Measurements from ENCODE around the gene AS3MT. TPM values are rescaled to one million over a fixed set of nuclear protein-coding genes. Genes with fewer than 3 reads are reported as not detected.
"Not testable (repeated sequence)": the region's sequence is repeated elsewhere in the genome, so short reads cannot be mapped to it uniquely, and the experiment has no call there.

The AS3MT gene
- total and polyA plus RNA-seq, 8 donors = 0.43 to 7.6 (median 3.9) TPM; not detected in 1

DNA sequence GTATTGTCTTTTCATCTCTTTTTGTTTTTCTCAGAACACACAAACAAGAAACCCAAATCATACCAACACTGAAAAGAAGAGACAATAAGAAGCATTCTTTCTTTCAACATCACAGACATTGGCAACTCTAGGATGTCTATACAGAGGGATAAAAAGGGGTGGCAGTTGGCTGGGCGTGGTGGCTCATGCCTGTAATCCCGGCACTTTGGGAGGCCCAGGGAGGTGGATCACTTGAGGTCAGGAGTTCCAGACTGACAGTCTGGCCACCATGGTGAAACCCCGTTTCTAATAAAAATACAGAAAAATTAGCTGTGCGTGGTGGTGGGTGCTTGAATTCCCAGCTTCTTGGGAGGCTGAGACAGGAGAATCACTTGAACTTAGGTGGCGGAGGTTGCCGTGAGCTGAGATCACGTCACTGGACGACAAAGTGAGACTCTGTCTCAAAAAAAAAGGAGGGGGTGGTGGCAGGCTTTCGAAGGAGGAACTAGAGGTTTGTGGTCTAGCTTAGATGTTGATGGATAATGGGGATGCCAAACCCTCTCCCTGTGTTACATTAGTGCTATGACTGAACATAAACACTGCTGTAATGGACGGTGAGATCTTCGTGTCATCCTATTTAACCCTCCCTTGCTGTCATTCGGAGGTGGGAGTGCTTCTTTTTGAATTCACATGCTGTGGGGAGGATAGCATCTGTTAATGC, 58.2 kb downstream of the AS3MT start:
- no peaks in the 10 kb centered on the region for H3K27me3 ChIP-seq
- TF ChIP-seq POLR2AphosphoS5 (IDR thresholded peaks at IDR 0.05) (no peak), EP300 (IDR thresholded peaks at IDR 0.05) (no peak), CTCF (IDR thresholded peaks at IDR 0.05) (no peak), POLR2A (IDR thresholded peaks at IDR 0.05) (no peak)
- H3K36me3 ChIP-seq = peaks cover 0 to 18% (median 10%) of the 10 kb centered on the region in 4 donors
- intact Hi-C loops (cut with DNase I; ENCODE audit: low total_unique reads) = no loop called here
- H3K4me1 ChIP-seq = peaks cover 0 to 20% (median 12%) of the 10 kb centered on the region in 4 donors
- no peak for DNase-seq
- H3K27ac ChIP-seq = no peak overlapping the region
- H3K4me3 ChIP-seq = no peak overlapping the region
- WGBS, 5 donors = 80 to 91% (median 86%) methylated on average over 12 of the region's 12 CpGs
- H3K9me3 ChIP-seq = no peaks in the 10 kb centered on the region

DNA sequence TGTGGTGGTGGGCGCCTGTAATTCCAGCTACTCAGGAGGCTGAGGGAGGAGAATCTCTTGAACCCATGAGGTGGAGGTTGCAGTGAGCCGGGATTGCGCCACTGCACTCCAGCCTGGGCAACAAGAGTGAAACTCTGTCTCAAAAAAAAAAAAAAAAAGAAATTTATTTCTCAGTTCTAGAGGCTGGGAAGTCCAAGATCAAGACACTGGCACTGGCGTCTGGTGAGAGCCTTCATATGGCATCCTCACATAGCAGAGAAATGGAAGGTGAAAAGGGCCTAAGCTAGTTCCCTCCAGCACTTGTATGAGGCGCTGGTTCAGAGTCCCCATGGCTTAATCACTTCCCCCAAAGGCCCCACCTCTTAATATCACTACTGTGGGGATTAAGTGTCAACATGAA, 59.2 kb downstream of the AS3MT start:
- H3K27me3 ChIP-seq; H3K27ac ChIP-seq; intact Hi-C loops (cut with DNase I; ENCODE audit: low total_unique reads); H3K4me3 ChIP-seq; DNase-seq; H3K9me3 ChIP-seq: not testable (repeated sequence)
- peaks cover 0 to 18% (median 10%) of the 10 kb centered on the region in 4 donors for H3K36me3 ChIP-seq
- WGBS, 5 donors = 93 to 99% (median 98%) methylated on average over 5 of the region's 5 CpGs
- H3K4me1 ChIP-seq = peaks cover 0 to 11% (median 6%) of the 10 kb centered on the region in 4 donors

GRCh38 chr10:102930720-102931119, 61.5 kb downstream of the AS3MT start:
- WGBS, 5 donors = 92 to 97% (median 96%) methylated on average over 2 of the region's 2 CpGs
- no peaks in the 10 kb centered on the region for H3K27me3 ChIP-seq
- no peak for DNase-seq
- no peaks in the 10 kb centered on the region for H3K9me3 ChIP-seq
- intact Hi-C loops (cut with DNase I; ENCODE audit: low total_unique reads) = no loop called here
- TF ChIP-seq EP300 (IDR thresholded peaks at IDR 0.05) = no peak
- no peak for TF ChIP-seq POLR2AphosphoS5 (IDR thresholded peaks at IDR 0.05)
- TF ChIP-seq CTCF (IDR thresholded peaks at IDR 0.05) = no peak
- no peak for TF ChIP-seq POLR2A (IDR thresholded peaks at IDR 0.05)
- H3K4me3 ChIP-seq = no peak overlapping the region
- H3K36me3 ChIP-seq = peaks cover 0 to 18% (median 10%) of the 10 kb centered on the region in 4 donors
- H3K4me1 ChIP-seq = no peaks in the 10 kb centered on the region
- H3K27ac ChIP-seq = no peak overlapping the region

DNA sequence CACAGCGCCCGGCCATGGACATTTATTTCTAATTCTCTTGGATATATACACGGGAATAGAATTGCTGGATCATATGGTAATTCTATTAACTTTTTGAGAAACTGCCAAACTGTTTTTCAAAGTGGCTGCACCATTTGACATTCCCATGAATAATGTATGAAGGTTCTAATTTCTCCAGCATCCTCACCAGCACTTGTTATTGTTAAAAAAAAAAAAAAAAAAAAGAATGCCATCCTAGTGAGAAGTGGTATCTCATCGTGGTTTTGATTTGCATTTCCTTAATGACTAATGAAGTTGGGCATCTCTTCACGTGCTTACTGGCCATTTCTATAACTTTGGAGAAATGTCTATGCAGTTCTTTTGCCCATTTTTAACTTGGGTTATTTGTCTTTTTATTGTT, 62.4 kb downstream of the AS3MT start:
- WGBS, 5 donors = 89 to 92% (median 90%) methylated on average over 5 of the region's 5 CpGs
- TF ChIP-seq EP300 (IDR thresholded peaks at IDR 0.05) (no peak), CTCF (IDR thresholded peaks at IDR 0.05) (no peak), POLR2AphosphoS5 (IDR thresholded peaks at IDR 0.05) (no peak), POLR2A (IDR thresholded peaks at IDR 0.05) (no peak)
- no peak for DNase-seq
- Histone ChIP-seq H3K27me3 (no peaks in the 10 kb centered on the region), H3K27ac (no peak overlapping the region), H3K9me3 (no peaks in the 10 kb centered on the region), H3K4me1 (peaks cover 0 to 4% (median 0%) of the 10 kb centered on the region in 4 donors), H3K36me3 (peaks cover 0 to 18% (median 10%) of the 10 kb centered on the region in 4 donors), H3K4me3 (no peak overlapping the region)
- intact Hi-C loops (cut with DNase I; ENCODE audit: low total_unique reads) = no loop called here

DNA sequence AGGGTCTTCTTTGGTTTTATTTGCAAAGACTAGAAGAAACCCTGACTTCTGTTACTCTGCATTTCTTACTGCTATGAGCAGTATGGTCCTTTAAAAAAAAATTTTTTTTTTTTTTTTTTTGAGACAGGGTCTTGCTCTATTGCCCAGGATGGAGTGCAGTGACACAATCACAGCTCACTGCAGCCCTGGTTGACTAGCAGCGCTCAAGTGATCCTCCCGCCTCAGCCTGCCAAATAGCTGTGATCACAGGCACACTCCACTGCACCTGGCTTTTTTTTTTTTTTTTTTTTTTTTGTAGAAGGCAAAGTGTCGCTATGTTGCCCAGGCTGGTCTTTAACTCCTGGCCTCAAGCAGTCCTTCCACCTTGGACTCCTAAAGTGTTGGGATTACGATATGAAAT, 66.2 kb downstream of the AS3MT start:
- DNase-seq = no peak
- WGBS, 5 donors = 81 to 95% (median 88%) methylated on average over 4 of the region's 4 CpGs
- Histone ChIP-seq H3K9me3 (no peaks in the 10 kb centered on the region), H3K4me3 (no peak overlapping the region), H3K27me3 (no peaks in the 10 kb centered on the region), H3K27ac (no peak overlapping the region), H3K36me3 (peaks cover 0 to 4% (median 0%) of the 10 kb centered on the region in 4 donors), H3K4me1 (peaks cover 0 to 4% (median 0%) of the 10 kb centered on the region in 4 donors)
- intact Hi-C loops (cut with DNase I; ENCODE audit: low total_unique reads) = no loop called here
- TF ChIP-seq CTCF (IDR thresholded peaks at IDR 0.05) = no peak
- no peak for TF ChIP-seq POLR2A (IDR thresholded peaks at IDR 0.05)
- no peak for TF ChIP-seq EP300 (IDR thresholded peaks at IDR 0.05)

Measured in stomach (tissue), 9 donors.